HepG2 (cell line): ENCODE data around the gene GMEB2. TPM values are rescaled to one million over a fixed set of nuclear protein-coding genes. Genes with fewer than 3 reads are reported as not detected.

Experiments
- CTCF ChIP-seq: sonication (generic); formaldehyde crosslinking; IDR thresholded peaks from 2 replicates; pipeline ENCODE4 v1.5.0; 2020; ENCODE audit warnings: mild to moderate bottlenecking, missing genetic modification reagents, moderate library complexity
- EEA1 ChIP-seq: sonication (generic); formaldehyde crosslinking; IDR thresholded peaks from 2 replicates; pipeline ENCODE4 v1.5.1; 2020; ENCODE audit warnings: mild to moderate bottlenecking, missing genetic modification reagents, borderline replicate concordance
- ERF ChIP-seq: IDR thresholded peaks from 2 replicates; pipeline ENCODE4 v1.6.1; 2018; ENCODE audit warnings: missing biosample characterization, missing genetic modification reagents
- GLI4 ChIP-seq: sonication (generic); formaldehyde crosslinking; IDR thresholded peaks from 2 replicates; pipeline ENCODE4 v1.5.1; 2020; ENCODE audit warnings: missing genetic modification reagents, mild to moderate bottlenecking, moderate library complexity, borderline replicate concordance
- MED1 ChIP-seq: sonication (generic); formaldehyde crosslinking; IDR thresholded peaks from 2 replicates; pipeline ENCODE4 v1.4.0; 2020; ENCODE audit warnings: missing genetic modification reagents
- MED8 ChIP-seq: sonication (generic); formaldehyde crosslinking; IDR thresholded peaks from 2 replicates; pipeline ENCODE4 v1.8.1; 2023; ENCODE audit warnings: mild to moderate bottlenecking, missing genetic modification reagents; ENCODE audit not compliant: insufficient replicate concordance
- MXI1 ChIP-seq: IDR thresholded peaks from 3 replicates; pipeline ENCODE4 v1.6.1; 2012; ENCODE audit warnings: low read depth, low read length, inconsistent platforms, borderline replicate concordance
- NPAS2 ChIP-seq: sonication (generic); formaldehyde crosslinking; IDR thresholded peaks from 2 replicates; pipeline ENCODE4 v1.8.0; 2022; ENCODE audit warnings: mild to moderate bottlenecking, missing genetic modification reagents, borderline replicate concordance
- POLR2G ChIP-seq: fragments of 200-400 bp; formaldehyde crosslinking; IDR thresholded peaks from 2 replicates; pipeline ENCODE4 v1.6.1; 2018; ENCODE audit warnings: mild to moderate bottlenecking, low read depth, low read length, moderate library complexity
- REPIN1 ChIP-seq: sonication (generic); formaldehyde crosslinking; IDR thresholded peaks from 2 replicates; pipeline ENCODE4 v1.8.0; 2022; ENCODE audit warnings: missing genetic modification reagents, low read depth, mild to moderate bottlenecking, borderline replicate concordance
- RORA ChIP-seq: sonication (generic); formaldehyde crosslinking; IDR thresholded peaks from 2 replicates; pipeline ENCODE4 v1.5.0; 2020; ENCODE audit warnings: mild to moderate bottlenecking, missing genetic modification reagents, moderate library complexity
- TCF7 ChIP-seq: sonication (generic); IDR thresholded peaks from 2 replicates; pipeline ENCODE4 v1.6.1; 2016; ENCODE audit warnings: antibody characterized with exemption, low read depth
- ZBTB21 ChIP-seq: sonication (generic); formaldehyde crosslinking; IDR thresholded peaks from 2 replicates; pipeline ENCODE4 v1.4.0; 2020; ENCODE audit warnings: missing genetic modification reagents
- ZBTB7B ChIP-seq: sonication (generic); formaldehyde crosslinking; IDR thresholded peaks from 2 replicates; pipeline ENCODE4 v1.4.0; 2020; ENCODE audit warnings: missing genetic modification reagents
- ZKSCAN5 ChIP-seq: sonication (generic); formaldehyde crosslinking; IDR thresholded peaks from 2 replicates; pipeline ENCODE4 v1.5.1; 2020; ENCODE audit warnings: mild to moderate bottlenecking, missing genetic modification reagents
- ZNF20 ChIP-seq: sonication (generic); formaldehyde crosslinking; IDR thresholded peaks from 2 replicates; pipeline ENCODE4 v1.4.0; 2020; ENCODE audit warnings: mild to moderate bottlenecking, moderate library complexity, missing genetic modification reagents
- ZNF34 ChIP-seq: sonication (generic); formaldehyde crosslinking; IDR thresholded peaks from 2 replicates; pipeline ENCODE4 v1.4.0; 2020; ENCODE audit warnings: mild to moderate bottlenecking, missing genetic modification reagents, borderline replicate concordance
- ZNF552 ChIP-seq: sonication (generic); formaldehyde crosslinking; IDR thresholded peaks from 2 replicates; pipeline ENCODE4 v1.9.0; 2022; ENCODE audit warnings: missing genetic modification reagents, mild to moderate bottlenecking, borderline replicate concordance
- ZNF619 ChIP-seq: sonication (generic); formaldehyde crosslinking; IDR thresholded peaks from 2 replicates; pipeline ENCODE4 v1.4.0; 2020; ENCODE audit warnings: mild to moderate bottlenecking, missing genetic modification reagents
- ZNF776 ChIP-seq: sonication (generic); formaldehyde crosslinking; IDR thresholded peaks from 2 replicates; pipeline ENCODE4 v1.4.0; 2020; ENCODE audit warnings: mild to moderate bottlenecking, missing genetic modification reagents
- ZNF816 ChIP-seq: sonication (generic); formaldehyde crosslinking; IDR thresholded peaks from 2 replicates; pipeline ENCODE4 v1.8.0; 2022; ENCODE audit warnings: missing genetic modification reagents, mild to moderate bottlenecking, borderline replicate concordance
- polyA plus RNA-seq, 8 experiments: library from polyadenylated mRNA; depleted of rRNA in 3 of 8; stranded (reverse) in 7 of 8; unstranded in 1 of 8; fragments of >200 nt; fragmentation: Illumina TruSeq in 4 of 8; extraction: Trizol in 4 of 8; gene quantifications; 2 replicates each; pipeline versions ENCODE4 v1.2.1 to v1.2.3, GENCODE V29; 2011 to 2016; ENCODE audit warnings: low read depth in 4 of 8, missing spikeins in 1 of 8, mixed read lengths in 1 of 8; ENCODE audit not compliant: insufficient read depth in 1 of 8
- total RNA-seq, 5 experiments: library from RNA; depleted of rRNA; stranded (reverse); fragments of >200 nt; fragmentation: Illumina TruSeq; extraction: Trizol; gene quantifications; 2 replicates each; pipeline ENCODE4 v1.2.3, GENCODE V29; 2016; ENCODE audit warnings: low read depth in 1 of 5
- TF ChIP-seq, protein P1 (sequence below): sonication (generic); formaldehyde crosslinking; IDR thresholded peaks from 2 replicates; pipeline ENCODE4 v1.4.0; 2020; ENCODE audit warnings: missing genetic modification reagents, borderline replicate concordance
- TF ChIP-seq, protein P2 (sequence below): sonication (generic); formaldehyde crosslinking; IDR thresholded peaks from 2 replicates; pipeline ENCODE4 v1.4.0; 2020; ENCODE audit warnings: mild to moderate bottlenecking, missing genetic modification reagents
- TF ChIP-seq, protein P3 (sequence below): sonication (generic); formaldehyde crosslinking; IDR thresholded peaks from 2 replicates; pipeline ENCODE4 v1.8.0; 2023; ENCODE audit warnings: mild to moderate bottlenecking, missing genetic modification reagents

The GMEB2 gene
- total and polyA plus RNA-seq, 2 of the 13 experiments (the other 11 are each of a cell fraction or from before 2014, with no cell fraction given), result 10.6 to 12.4 TPM

DNA sequence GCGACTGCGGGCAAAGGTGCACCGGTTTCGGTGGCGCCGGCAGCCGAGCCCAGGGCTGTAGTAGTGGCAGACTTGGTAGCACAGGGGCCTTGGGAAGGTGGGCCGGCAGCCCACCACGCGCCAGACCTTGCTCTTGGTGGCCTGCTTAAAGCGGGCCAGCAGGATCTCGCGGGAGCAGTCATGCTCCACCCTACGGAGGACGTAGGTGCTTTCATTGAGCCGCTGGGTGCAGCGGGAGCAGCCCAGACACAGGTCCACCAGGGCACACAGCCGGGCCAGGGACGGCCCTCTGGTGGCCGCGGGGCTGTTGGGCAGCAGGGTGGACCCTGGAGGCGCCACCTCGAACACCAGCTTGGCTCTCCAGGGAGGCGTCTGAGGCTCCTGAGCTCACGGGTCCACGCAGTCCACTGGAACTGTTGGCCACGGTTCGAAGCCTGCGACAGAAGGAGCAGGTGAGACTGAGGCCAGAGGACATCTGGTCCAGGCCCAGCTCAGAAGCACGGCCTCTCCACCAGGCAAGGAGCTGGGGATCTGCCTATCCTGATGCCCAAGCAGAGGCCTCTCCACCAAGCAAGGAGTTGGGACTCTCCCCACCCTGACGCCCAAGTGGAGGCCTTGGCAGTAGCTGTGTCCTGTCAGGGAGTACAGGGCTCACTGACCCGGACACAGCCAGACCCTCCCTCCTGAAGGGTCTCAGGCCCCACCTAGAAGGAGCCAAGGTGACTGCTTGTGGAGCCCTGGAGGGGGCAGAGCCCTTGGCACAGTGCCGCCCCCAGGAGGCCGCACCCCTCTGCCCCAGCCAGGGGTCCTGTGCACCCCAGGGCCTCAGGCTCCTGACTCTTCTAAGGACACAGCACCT, 53.9 kb downstream of the GMEB2 start (continued):
- TF ChIP-seq ZBTB7B (CRISPR knock-in tag) (peak; percentile 63), RORA (CRISPR knock-in tag) (no peak), ZBTB21 (CRISPR knock-in tag) (no peak), ZNF776 (CRISPR knock-in tag) (0 out of 2 replicates have a peak, but pooled peaks have one; percentile 32), NPAS2 (CRISPR knock-in tag) (no peak), REPIN1 (CRISPR knock-in tag) (no peak), MXI1 (0 out of 3 replicates have a peak, but pooled peaks have one; percentile 32), ERF (CRISPR knock-in tag) (peak; percentile 10; the same call in 1 of the 2 replicates), ZNF816 (CRISPR knock-in tag) (no peak), ZKSCAN5 (CRISPR knock-in tag) (no peak), MED1 (no peak), GLI4 (CRISPR knock-in tag) (no peak), ZNF34 (CRISPR knock-in tag) (no peak), ZNF20 (CRISPR knock-in tag) (no peak), POLR2G (no peak), CTCF (peak; percentile 82), TCF7 (no peak), EEA1 (CRISPR knock-in tag) (0 out of 2 replicates have a peak, but pooled peaks have one; percentile 79), ZNF619 (0 out of 2 replicates have a peak, but pooled peaks have one; percentile 23), ZNF552 (CRISPR knock-in tag) (no peak), MED8 (no peak)
- TF ChIP-seq, protein P1, sequence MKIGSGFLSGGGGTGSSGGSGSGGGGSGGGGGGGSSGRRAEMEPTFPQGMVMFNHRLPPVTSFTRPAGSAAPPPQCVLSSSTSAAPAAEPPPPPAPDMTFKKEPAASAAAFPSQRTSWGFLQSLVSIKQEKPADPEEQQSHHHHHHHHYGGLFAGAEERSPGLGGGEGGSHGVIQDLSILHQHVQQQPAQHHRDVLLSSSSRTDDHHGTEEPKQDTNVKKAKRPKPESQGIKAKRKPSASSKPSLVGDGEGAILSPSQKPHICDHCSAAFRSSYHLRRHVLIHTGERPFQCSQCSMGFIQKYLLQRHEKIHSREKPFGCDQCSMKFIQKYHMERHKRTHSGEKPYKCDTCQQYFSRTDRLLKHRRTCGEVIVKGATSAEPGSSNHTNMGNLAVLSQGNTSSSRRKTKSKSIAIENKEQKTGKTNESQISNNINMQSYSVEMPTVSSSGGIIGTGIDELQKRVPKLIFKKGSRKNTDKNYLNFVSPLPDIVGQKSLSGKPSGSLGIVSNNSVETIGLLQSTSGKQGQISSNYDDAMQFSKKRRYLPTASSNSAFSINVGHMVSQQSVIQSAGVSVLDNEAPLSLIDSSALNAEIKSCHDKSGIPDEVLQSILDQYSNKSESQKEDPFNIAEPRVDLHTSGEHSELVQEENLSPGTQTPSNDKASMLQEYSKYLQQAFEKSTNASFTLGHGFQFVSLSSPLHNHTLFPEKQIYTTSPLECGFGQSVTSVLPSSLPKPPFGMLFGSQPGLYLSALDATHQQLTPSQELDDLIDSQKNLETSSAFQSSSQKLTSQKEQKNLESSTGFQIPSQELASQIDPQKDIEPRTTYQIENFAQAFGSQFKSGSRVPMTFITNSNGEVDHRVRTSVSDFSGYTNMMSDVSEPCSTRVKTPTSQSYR, result peak; percentile 7; the same call in 1 of the 2 replicates
- TF ChIP-seq, protein P2, sequence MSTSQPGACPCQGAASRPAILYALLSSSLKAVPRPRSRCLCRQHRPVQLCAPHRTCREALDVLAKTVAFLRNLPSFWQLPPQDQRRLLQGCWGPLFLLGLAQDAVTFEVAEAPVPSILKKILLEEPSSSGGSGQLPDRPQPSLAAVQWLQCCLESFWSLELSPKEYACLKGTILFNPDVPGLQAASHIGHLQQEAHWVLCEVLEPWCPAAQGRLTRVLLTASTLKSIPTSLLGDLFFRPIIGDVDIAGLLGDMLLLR (CRISPR knock-in tag), result 0 out of 2 replicates have a peak, but pooled peaks have one; percentile 64
- TF ChIP-seq, protein P3, sequence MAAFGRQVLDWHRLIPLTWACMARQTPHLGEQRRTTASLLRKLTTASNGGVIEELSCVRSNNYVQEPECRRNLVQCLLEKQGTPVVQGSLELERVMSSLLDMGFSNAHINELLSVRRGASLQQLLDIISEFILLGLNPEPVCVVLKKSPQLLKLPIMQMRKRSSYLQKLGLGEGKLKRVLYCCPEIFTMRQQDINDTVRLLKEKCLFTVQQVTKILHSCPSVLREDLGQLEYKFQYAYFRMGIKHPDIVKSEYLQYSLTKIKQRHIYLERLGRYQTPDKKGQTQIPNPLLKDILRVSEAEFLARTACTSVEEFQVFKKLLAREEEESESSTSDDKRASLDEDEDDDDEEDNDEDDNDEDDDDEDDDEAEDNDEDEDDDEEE (CRISPR knock-in tag), result peak; percentile 44; the same call in 1 of the 2 replicates
